ENCODE measurements around the gene TENM3.

TENM3 gene

GRCh38 chr4:182629096-182629495 lies 385.9 kb downstream of the TENM3 start:
- no peak overlapping the region for H3K9ac ChIP-seq (ENCODE audit: low read length)
- H3F3A ChIP-seq (ENCODE audit: insufficient read depth, low read length), result no peaks in the 10 kb centered on the region
- no peak overlapping the region for H3K27ac ChIP-seq (ENCODE audit: low read depth, low read length, poor library complexity, severe bottlenecking)
- no peak overlapping the region for H3K4me3 ChIP-seq (ENCODE audit: low read depth, low read length, poor library complexity, severe bottlenecking)
- no peaks in the 10 kb centered on the region for H3K79me2 ChIP-seq (ENCODE audit: insufficient read depth, low read length)
- no peak overlapping the region for H2AFZ ChIP-seq (ENCODE audit: low read length)
- TF ChIP-seq EZH2 (IDR thresholded peaks at IDR 0.05; ENCODE audit: borderline replicate concordance, low read length) (no peak), CTCF (IDR thresholded peaks at IDR 0.05; ENCODE audit: low read length) (no peak)
- H3K36me3 ChIP-seq (ENCODE audit: insufficient read depth, low read length), result no peaks in the 10 kb centered on the region
- no peaks in the 10 kb centered on the region for H4K20me1 ChIP-seq (ENCODE audit: insufficient read depth, low read length)
- no peak overlapping the region for H3K4me2 ChIP-seq (ENCODE audit: low read length)
- H3K9me2 ChIP-seq (ENCODE audit: low read depth, low read length), result no peaks in the 10 kb centered on the region
- no peaks in the 10 kb centered on the region for H3K4me1 ChIP-seq (ENCODE audit: insufficient read depth, low read length, severe bottlenecking)
- H3K27me3 ChIP-seq (ENCODE audit: insufficient read depth, low read length), result no peaks in the 10 kb centered on the region
- no peaks in the 10 kb centered on the region for H3K9me3 ChIP-seq (ENCODE audit: low read length)

GRCh38 chr4:182640491-182640890 lies 397.3 kb downstream of the TENM3 start:
- Histone ChIP-seq H3K79me2 (ENCODE audit: insufficient read depth, low read length) (no peaks in the 10 kb centered on the region), H3K27ac (ENCODE audit: low read depth, low read length, poor library complexity, severe bottlenecking) (no peak overlapping the region), H3K4me3 (ENCODE audit: low read depth, low read length, poor library complexity, severe bottlenecking) (no peak overlapping the region), H3K36me3 (ENCODE audit: insufficient read depth, low read length) (no peaks in the 10 kb centered on the region), H3F3A (ENCODE audit: insufficient read depth, low read length) (no peaks in the 10 kb centered on the region), H3K9me2 (ENCODE audit: low read depth, low read length) (no peaks in the 10 kb centered on the region), H4K20me1 (ENCODE audit: insufficient read depth, low read length) (no peaks in the 10 kb centered on the region), H3K9ac (ENCODE audit: low read length) (no peak overlapping the region), H3K27me3 (ENCODE audit: insufficient read depth, low read length) (no peaks in the 10 kb centered on the region), H3K4me1 (ENCODE audit: insufficient read depth, low read length, severe bottlenecking) (no peaks in the 10 kb centered on the region), H3K4me2 (ENCODE audit: low read length) (no peak overlapping the region), H2AFZ (ENCODE audit: low read length) (no peak overlapping the region), H3K9me3 (ENCODE audit: low read length) (no peaks in the 10 kb centered on the region)
- TF ChIP-seq EZH2 (IDR thresholded peaks at IDR 0.05; ENCODE audit: borderline replicate concordance, low read length) (no peak), CTCF (IDR thresholded peaks at IDR 0.05; ENCODE audit: low read length) (no peak)

DNA sequence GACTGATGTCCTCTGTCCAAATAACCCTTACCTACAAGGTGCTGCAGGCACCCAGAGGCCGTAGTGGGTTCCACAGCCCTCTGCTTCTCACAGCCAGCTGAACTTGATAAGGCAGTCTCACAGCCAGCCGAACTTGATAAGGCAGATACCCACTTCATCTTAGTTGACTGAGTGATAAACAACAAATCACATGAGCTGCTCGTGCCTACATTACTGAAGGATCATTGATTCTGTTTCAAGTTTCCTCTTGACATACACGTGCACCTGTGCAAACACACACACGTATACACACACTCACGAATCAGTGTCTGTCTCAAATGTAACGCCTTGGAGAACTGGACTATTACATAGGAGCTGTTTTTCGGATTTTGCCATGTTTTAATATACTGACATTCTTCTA lies 397.7 kb downstream of the TENM3 start:
- Histone ChIP-seq H3K79me2 (ENCODE audit: insufficient read depth, low read length) (no peaks in the 10 kb centered on the region), H3K4me1 (ENCODE audit: insufficient read depth, low read length, severe bottlenecking) (no peaks in the 10 kb centered on the region), H2AFZ (ENCODE audit: low read length) (no peak overlapping the region), H3K9me2 (ENCODE audit: low read depth, low read length) (no peaks in the 10 kb centered on the region), H3F3A (ENCODE audit: insufficient read depth, low read length) (no peaks in the 10 kb centered on the region), H3K9ac (ENCODE audit: low read length) (no peak overlapping the region), H3K4me3 (ENCODE audit: low read depth, low read length, poor library complexity, severe bottlenecking) (no peak overlapping the region), H3K36me3 (ENCODE audit: insufficient read depth, low read length) (no peaks in the 10 kb centered on the region), H3K9me3 (ENCODE audit: low read length) (no peaks in the 10 kb centered on the region), H3K27ac (ENCODE audit: low read depth, low read length, poor library complexity, severe bottlenecking) (no peak overlapping the region), H4K20me1 (ENCODE audit: insufficient read depth, low read length) (no peaks in the 10 kb centered on the region), H3K4me2 (ENCODE audit: low read length) (no peak overlapping the region), H3K27me3 (ENCODE audit: insufficient read depth, low read length) (no peaks in the 10 kb centered on the region)
- no peak for TF ChIP-seq CTCF (IDR thresholded peaks at IDR 0.05; ENCODE audit: low read length)
- no peak for TF ChIP-seq EZH2 (IDR thresholded peaks at IDR 0.05; ENCODE audit: borderline replicate concordance, low read length)
